Bronchial epithelial cell (primary cell): ENCODE results near the gene EGLN3. TPM values are rescaled to one million over a fixed set of nuclear protein-coding genes. Genes with fewer than 3 reads are reported as not detected.

Source experiments
- DNase-seq: peaks from one replicate; pipeline ENCODE4 v3.0.0-alpha.2; 2010; ENCODE audit warnings: low read depth
- FAIRE-seq: peaks from 2 replicates; lab custom pipeline; 2011; peaks lifted over from hg19 to GRCh38; lab: Jason Lieb, UNC
- H3K27me3 ChIP-seq: 2 replicates; pipeline ENCODE4 v1.5.1; 2011; ENCODE audit warnings: low read length; ENCODE audit not compliant: control insufficient read depth, insufficient read depth
- H3K36me3 ChIP-seq: 2 replicates; pipeline ENCODE4 v1.5.1; 2011; ENCODE audit warnings: low read length; ENCODE audit not compliant: control insufficient read depth, insufficient read depth
- H3K4me3 ChIP-seq: 2 replicates; pipeline ENCODE4 v1.5.1; 2011; ENCODE audit warnings: mild to moderate bottlenecking, low read depth, low read length, control low read depth
- CTCF ChIP-seq: IDR thresholded peaks from 2 replicates; pipeline ENCODE4 v1.5.1; 2011; ENCODE audit warnings: mild to moderate bottlenecking, moderate library complexity, low read length, control low read depth, inconsistent platforms; ENCODE audit not compliant: insufficient read depth, severe bottlenecking
- total RNA-seq: library from RNA; depleted of rRNA; stranded (reverse); fragments of >200 nt; gene quantifications from 2 replicates; pipeline ENCODE4 v1.2.1, GENCODE V29; 2014

The EGLN3 gene
- total RNA-seq, 1 donor from 2014 or later, result 48.7 TPM

- no peak for TF ChIP-seq CTCF
- Histone ChIP-seq H3K36me3 (no peaks in the 10 kb centered on the region), H3K27me3 (no peaks in the 10 kb centered on the region), H3K4me3 (no peak overlapping the region)
- FAIRE-seq (no peak), DNase-seq (no peak)
Observed at GRCh38 chr14:33993246-33993645, 42.4 kb upstream of the EGLN3 start.

- Histone ChIP-seq H3K27me3 (no peaks in the 10 kb centered on the region), H3K4me3 (no peak overlapping the region), H3K36me3 (no peaks in the 10 kb centered on the region)
- no peak for TF ChIP-seq CTCF
- FAIRE-seq (no peak), DNase-seq (peak; percentile 65)
Observed at GRCh38 chr14:33992274-33993007, 41.6 kb upstream of the EGLN3 start.

GRCh38 chr14:33990790-33991189 lies 39.9 kb upstream of the EGLN3 start:
- FAIRE-seq (no peak), DNase-seq (no peak)
- Histone ChIP-seq H3K4me3 (no peak overlapping the region), H3K36me3 (no peaks in the 10 kb centered on the region), H3K27me3 (no peaks in the 10 kb centered on the region)
- TF ChIP-seq CTCF, result no peak

GRCh38 chr14:33987565-33988080 lies 36.7 kb upstream of the EGLN3 start:
- Histone ChIP-seq H3K4me3 (no peak overlapping the region), H3K36me3 (no peaks in the 10 kb centered on the region), H3K27me3 (no peaks in the 10 kb centered on the region)
- TF ChIP-seq CTCF, result no peak
- DNase-seq (no peak), FAIRE-seq (no peak)

- no peaks in the 10 kb centered on the region for H3K36me3 ChIP-seq
- FAIRE-seq, result no peak
- no peak overlapping the region for H3K4me3 ChIP-seq
- TF ChIP-seq CTCF, result no peak
- no peaks in the 10 kb centered on the region for H3K27me3 ChIP-seq
- peak; percentile 90 for DNase-seq
Observed at GRCh38 chr14:33986804-33987203, 35.9 kb upstream of the EGLN3 start.
